Liver (tissue), 9 donors: ENCODE results near the gene FAM227B. TPM values are rescaled to one million over a fixed set of nuclear protein-coding genes. Genes with fewer than 3 reads are reported as not detected.
"Not testable (repeated sequence)": the region's sequence is repeated elsewhere in the genome, so short reads cannot be mapped to it uniquely, and the experiment has no call there.

Experiments used
- DNase-seq: peaks from one replicate; pipeline ENCODE4 v3.0.0-alpha.2; 2017; ENCODE audit warnings: low spot score
- H3K27ac ChIP-seq, 2 donors: one replicate each; pipeline ENCODE4 v1.7.0; 2013; ENCODE audit warnings: inconsistent platforms in 2 of 2, low read length in 2 of 2, control low read depth in 1 of 2, low read depth in 1 of 2, mild to moderate bottlenecking in 1 of 2
- H3K27me3 ChIP-seq, 4 donors: one replicate each; pipeline versions ENCODE4 v1.6.1 to v1.7.0; 2013; ENCODE audit warnings: low read length in 3 of 4, inconsistent platforms in 1 of 4, mild to moderate bottlenecking in 1 of 4, moderate library complexity in 1 of 4; ENCODE audit not compliant: control insufficient read depth in 4 of 4, insufficient read depth in 4 of 4
- H3K36me3 ChIP-seq, 4 donors: one replicate each; pipeline versions ENCODE4 v1.6.1 to v1.7.0; 2013; ENCODE audit warnings: low read length in 3 of 4, mild to moderate bottlenecking in 3 of 4, low read depth in 1 of 4, moderate library complexity in 1 of 4; ENCODE audit not compliant: control insufficient read depth in 4 of 4, insufficient read depth in 3 of 4
- H3K4me1 ChIP-seq, 4 donors: one replicate each; pipeline versions ENCODE4 v1.6.1 to v1.7.0; 2013; ENCODE audit warnings: low read length in 3 of 4, mild to moderate bottlenecking in 3 of 4, moderate library complexity in 1 of 4; ENCODE audit not compliant: control insufficient read depth in 4 of 4, insufficient read depth in 4 of 4
- H3K4me3 ChIP-seq, 3 donors: one replicate each; pipeline versions ENCODE4 v1.6.1 to v1.7.0; 2013; ENCODE audit warnings: low read length in 3 of 3, control low read depth in 1 of 3, low read depth in 1 of 3, mild to moderate bottlenecking in 1 of 3
- H3K9ac ChIP-seq, 2 donors: one replicate each; pipeline ENCODE4 v1.7.0; 2013; ENCODE audit warnings: low read length in 2 of 2, mild to moderate bottlenecking in 2 of 2, moderate library complexity in 2 of 2, control low read depth in 1 of 2, low read depth in 1 of 2
- H3K9me3 ChIP-seq, 4 donors: one replicate each; pipeline versions ENCODE4 v1.6.1 to v1.7.0; 2013; ENCODE audit warnings: low read length in 3 of 4; ENCODE audit not compliant: control insufficient read depth in 4 of 4
- EGR1 ChIP-seq, 2 donors: IDR thresholded peaks; 2 replicates each; pipeline ENCODE4 v1.6.1; 2016 to 2018; ENCODE audit warnings: antibody characterized with exemption in 2 of 2, low read depth in 2 of 2
- FOXA1 ChIP-seq: IDR thresholded peaks from 2 replicates; pipeline ENCODE4 v1.6.1; 2016; ENCODE audit warnings: antibody characterized with exemption
- FOXA2 ChIP-seq: IDR thresholded peaks from 2 replicates; pipeline ENCODE4 v1.6.1; 2016; ENCODE audit warnings: antibody characterized with exemption
- GABPA ChIP-seq, 2 donors: IDR thresholded peaks in 1 of 2; conservative IDR thresholded peaks in 1 of 2; 2 replicates each; pipeline ENCODE4 v1.6.1; 2016; ENCODE audit warnings: antibody characterized with exemption in 2 of 2, mild to moderate bottlenecking in 1 of 2, moderate library complexity in 1 of 2
- HNF4A ChIP-seq, 2 donors: conservative IDR thresholded peaks; 2 replicates each; pipeline ENCODE4 v1.6.1; 2016; ENCODE audit warnings: antibody characterized with exemption in 2 of 2, mild to moderate bottlenecking in 2 of 2
- HNF4G ChIP-seq: IDR thresholded peaks from 2 replicates; pipeline ENCODE4 v1.6.1; 2016; ENCODE audit warnings: antibody characterized with exemption
- JUND ChIP-seq, 2 donors: IDR thresholded peaks; 2 replicates each; pipeline ENCODE4 v1.6.1; 2016; ENCODE audit warnings: antibody characterized with exemption in 2 of 2
- NR2F2 ChIP-seq: IDR thresholded peaks from 2 replicates; pipeline ENCODE4 v1.6.1; 2016; ENCODE audit warnings: antibody characterized with exemption
- RAD21 ChIP-seq, 2 donors: IDR thresholded peaks; 2 replicates each; pipeline ENCODE4 v1.6.1; 2016; ENCODE audit warnings: antibody characterized with exemption in 2 of 2, mild to moderate bottlenecking in 2 of 2
- RXRA ChIP-seq, 2 donors: IDR thresholded peaks; 2 replicates each; pipeline ENCODE4 v1.6.1; 2017 to 2018; ENCODE audit warnings: antibody characterized with exemption in 2 of 2, mild to moderate bottlenecking in 1 of 2
- SP1 ChIP-seq: IDR thresholded peaks from 2 replicates; pipeline ENCODE4 v1.6.1; 2018; ENCODE audit warnings: antibody characterized with exemption, mild to moderate bottlenecking
- TAF1 ChIP-seq: conservative IDR thresholded peaks from 2 replicates; pipeline ENCODE4 v1.6.1; 2016; ENCODE audit warnings: antibody characterized with exemption, mild to moderate bottlenecking
- YY1 ChIP-seq: IDR thresholded peaks from 2 replicates; pipeline ENCODE4 v1.6.1; 2016; ENCODE audit warnings: antibody characterized with exemption, mild to moderate bottlenecking
- WGBS: extraction: QIAGEN DNeasy Blood & Tissue Kit; methylation state at CpG from one replicate; pipeline ENCODE4 v1.1.7; 2013; 5-methylcytosine and 5-hydroxymethylcytosine counted together
- polyA plus RNA-seq, 2 donors: library from polyadenylated mRNA; stranded (reverse) in 1 of 2; unstranded in 1 of 2; fragments of 200-250 nt in 1 of 2; fragments of >200 nt in 1 of 2; fragmentation: Nextera tagmentation in 1 of 2; extraction: Ambion mirVana in 1 of 2; gene quantifications; one replicate each; pipeline versions ENCODE4 v1.2.1 to v1.2.3, GENCODE V29; 2013 to 2015
- total RNA-seq, 2 donors: library from RNA; depleted of rRNA; stranded (reverse); fragments of >200 nt; gene quantifications; one replicate each; pipeline ENCODE4 v1.2.3, GENCODE V29; 2014
- TF ChIP-seq, protein P1 (sequence below): IDR thresholded peaks from 2 replicates; pipeline ENCODE4 v1.6.1; 2016; ENCODE audit warnings: antibody characterized with exemption
- TF ChIP-seq, protein P2 (sequence below): IDR thresholded peaks from 2 replicates; pipeline ENCODE4 v1.6.1; 2016; ENCODE audit warnings: antibody characterized with exemption
- TF ChIP-seq, protein P3 (sequence below): fragments of 150-350 bp; IDR thresholded peaks from 2 replicates; pipeline ENCODE4 v1.5.1; 2017; ENCODE audit warnings: improper control_type of control experiment, low read depth, low read length; ENCODE audit not compliant: missing input control
- TF ChIP-seq, protein P4 (sequence below): IDR thresholded peaks from 2 replicates; pipeline ENCODE4 v1.6.1; 2016; ENCODE audit warnings: antibody characterized with exemption, mild to moderate bottlenecking
- TF ChIP-seq, protein P5 (sequence below): IDR thresholded peaks from 2 replicates; pipeline ENCODE4 v1.6.1; 2016; ENCODE audit warnings: antibody characterized with exemption
- donor health status: healthy.
- donor health status: healthy.
- donor health status: healthy.
- donor health status: healthy.
- donor health status: healthy.

Gene FAM227B
- total and polyA plus RNA-seq, 4 donors: 1.3 to 5.1 (median 3.8) TPM

DNA sequence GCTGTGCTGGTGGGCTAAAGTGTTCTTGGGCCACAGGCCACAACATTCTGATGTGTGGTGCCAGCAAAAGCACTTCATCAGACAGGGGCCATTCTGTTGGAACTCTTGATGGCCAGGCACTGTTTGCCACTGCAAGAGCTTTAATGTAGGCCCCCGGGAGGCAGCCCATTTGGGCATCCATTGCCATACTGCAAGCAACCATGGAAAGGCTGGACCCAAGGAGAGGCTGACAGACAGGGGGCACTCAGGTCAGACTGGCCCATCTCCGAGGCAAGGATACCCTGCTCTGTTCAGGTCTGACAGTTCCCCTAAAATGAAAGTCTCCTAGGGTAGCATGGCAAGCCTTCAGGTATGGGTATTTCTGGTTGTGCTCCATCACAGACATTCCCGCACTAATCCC is 64.2 kb downstream of the FAM227B start:
- no peak for TF ChIP-seq TAF1
- TF ChIP-seq RAD21 (IDR thresholded peaks at IDR 0.05): no peak
- TF ChIP-seq, protein P1, sequence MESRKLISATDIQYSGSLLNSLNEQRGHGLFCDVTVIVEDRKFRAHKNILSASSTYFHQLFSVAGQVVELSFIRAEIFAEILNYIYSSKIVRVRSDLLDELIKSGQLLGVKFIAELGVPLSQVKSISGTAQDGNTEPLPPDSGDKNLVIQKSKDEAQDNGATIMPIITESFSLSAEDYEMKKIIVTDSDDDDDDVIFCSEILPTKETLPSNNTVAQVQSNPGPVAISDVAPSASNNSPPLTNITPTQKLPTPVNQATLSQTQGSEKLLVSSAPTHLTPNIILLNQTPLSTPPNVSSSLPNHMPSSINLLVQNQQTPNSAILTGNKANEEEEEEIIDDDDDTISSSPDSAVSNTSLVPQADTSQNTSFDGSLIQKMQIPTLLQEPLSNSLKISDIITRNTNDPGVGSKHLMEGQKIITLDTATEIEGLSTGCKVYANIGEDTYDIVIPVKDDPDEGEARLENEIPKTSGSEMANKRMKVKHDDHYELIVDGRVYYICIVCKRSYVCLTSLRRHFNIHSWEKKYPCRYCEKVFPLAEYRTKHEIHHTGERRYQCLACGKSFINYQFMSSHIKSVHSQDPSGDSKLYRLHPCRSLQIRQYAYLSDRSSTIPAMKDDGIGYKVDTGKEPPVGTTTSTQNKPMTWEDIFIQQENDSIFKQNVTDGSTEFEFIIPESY: no peak
- TF ChIP-seq HNF4A (conservative IDR thresholded peaks at IDR 0.05): no peak
- TF ChIP-seq, protein P2, sequence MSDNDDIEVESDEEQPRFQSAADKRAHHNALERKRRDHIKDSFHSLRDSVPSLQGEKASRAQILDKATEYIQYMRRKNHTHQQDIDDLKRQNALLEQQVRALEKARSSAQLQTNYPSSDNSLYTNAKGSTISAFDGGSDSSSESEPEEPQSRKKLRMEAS: no peak
- TF ChIP-seq, protein P3, sequence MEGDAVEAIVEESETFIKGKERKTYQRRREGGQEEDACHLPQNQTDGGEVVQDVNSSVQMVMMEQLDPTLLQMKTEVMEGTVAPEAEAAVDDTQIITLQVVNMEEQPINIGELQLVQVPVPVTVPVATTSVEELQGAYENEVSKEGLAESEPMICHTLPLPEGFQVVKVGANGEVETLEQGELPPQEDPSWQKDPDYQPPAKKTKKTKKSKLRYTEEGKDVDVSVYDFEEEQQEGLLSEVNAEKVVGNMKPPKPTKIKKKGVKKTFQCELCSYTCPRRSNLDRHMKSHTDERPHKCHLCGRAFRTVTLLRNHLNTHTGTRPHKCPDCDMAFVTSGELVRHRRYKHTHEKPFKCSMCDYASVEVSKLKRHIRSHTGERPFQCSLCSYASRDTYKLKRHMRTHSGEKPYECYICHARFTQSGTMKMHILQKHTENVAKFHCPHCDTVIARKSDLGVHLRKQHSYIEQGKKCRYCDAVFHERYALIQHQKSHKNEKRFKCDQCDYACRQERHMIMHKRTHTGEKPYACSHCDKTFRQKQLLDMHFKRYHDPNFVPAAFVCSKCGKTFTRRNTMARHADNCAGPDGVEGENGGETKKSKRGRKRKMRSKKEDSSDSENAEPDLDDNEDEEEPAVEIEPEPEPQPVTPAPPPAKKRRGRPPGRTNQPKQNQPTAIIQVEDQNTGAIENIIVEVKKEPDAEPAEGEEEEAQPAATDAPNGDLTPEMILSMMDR: no peak
- TF ChIP-seq, protein P4, sequence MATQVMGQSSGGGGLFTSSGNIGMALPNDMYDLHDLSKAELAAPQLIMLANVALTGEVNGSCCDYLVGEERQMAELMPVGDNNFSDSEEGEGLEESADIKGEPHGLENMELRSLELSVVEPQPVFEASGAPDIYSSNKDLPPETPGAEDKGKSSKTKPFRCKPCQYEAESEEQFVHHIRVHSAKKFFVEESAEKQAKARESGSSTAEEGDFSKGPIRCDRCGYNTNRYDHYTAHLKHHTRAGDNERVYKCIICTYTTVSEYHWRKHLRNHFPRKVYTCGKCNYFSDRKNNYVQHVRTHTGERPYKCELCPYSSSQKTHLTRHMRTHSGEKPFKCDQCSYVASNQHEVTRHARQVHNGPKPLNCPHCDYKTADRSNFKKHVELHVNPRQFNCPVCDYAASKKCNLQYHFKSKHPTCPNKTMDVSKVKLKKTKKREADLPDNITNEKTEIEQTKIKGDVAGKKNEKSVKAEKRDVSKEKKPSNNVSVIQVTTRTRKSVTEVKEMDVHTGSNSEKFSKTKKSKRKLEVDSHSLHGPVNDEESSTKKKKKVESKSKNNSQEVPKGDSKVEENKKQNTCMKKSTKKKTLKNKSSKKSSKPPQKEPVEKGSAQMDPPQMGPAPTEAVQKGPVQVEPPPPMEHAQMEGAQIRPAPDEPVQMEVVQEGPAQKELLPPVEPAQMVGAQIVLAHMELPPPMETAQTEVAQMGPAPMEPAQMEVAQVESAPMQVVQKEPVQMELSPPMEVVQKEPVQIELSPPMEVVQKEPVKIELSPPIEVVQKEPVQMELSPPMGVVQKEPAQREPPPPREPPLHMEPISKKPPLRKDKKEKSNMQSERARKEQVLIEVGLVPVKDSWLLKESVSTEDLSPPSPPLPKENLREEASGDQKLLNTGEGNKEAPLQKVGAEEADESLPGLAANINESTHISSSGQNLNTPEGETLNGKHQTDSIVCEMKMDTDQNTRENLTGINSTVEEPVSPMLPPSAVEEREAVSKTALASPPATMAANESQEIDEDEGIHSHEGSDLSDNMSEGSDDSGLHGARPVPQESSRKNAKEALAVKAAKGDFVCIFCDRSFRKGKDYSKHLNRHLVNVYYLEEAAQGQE: no peak
- TF ChIP-seq HNF4G: no peak
- TF ChIP-seq JUND (IDR thresholded peaks at IDR 0.05): no peak
- TF ChIP-seq SP1: no peak
- TF ChIP-seq FOXA2: no peak
- TF ChIP-seq NR2F2: no peak
- no peak for TF ChIP-seq FOXA1
- no peak for TF ChIP-seq EGR1 (IDR thresholded peaks at IDR 0.05; ENCODE audit: low read depth in 2 of 2)
- TF ChIP-seq, protein P5, sequence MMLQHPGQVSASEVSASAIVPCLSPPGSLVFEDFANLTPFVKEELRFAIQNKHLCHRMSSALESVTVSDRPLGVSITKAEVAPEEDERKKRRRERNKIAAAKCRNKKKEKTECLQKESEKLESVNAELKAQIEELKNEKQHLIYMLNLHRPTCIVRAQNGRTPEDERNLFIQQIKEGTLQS: no peak
- no peak for TF ChIP-seq GABPA (IDR thresholded peaks at IDR 0.05 in 1 of 2, conservative IDR thresholded peaks at IDR 0.05 in 1 of 2)
- TF ChIP-seq YY1: no peak
- no peak for TF ChIP-seq RXRA (IDR thresholded peaks at IDR 0.05)
- H3K27ac ChIP-seq: no peak overlapping the region
- no peaks in the 10 kb centered on the region for H3K36me3 ChIP-seq
- peaks cover 3 to 13% (median 6%) of the 10 kb centered on the region in 4 donors for H3K9me3 ChIP-seq
- H3K27me3 ChIP-seq: no peaks in the 10 kb centered on the region
- no peaks in the 10 kb centered on the region for H3K4me1 ChIP-seq
- no peak for DNase-seq
- 94% methylated on average over 3 of the region's 3 CpGs for WGBS
- H3K4me3 ChIP-seq: no peak overlapping the region
- H3K9ac ChIP-seq: no peak overlapping the region

DNA sequence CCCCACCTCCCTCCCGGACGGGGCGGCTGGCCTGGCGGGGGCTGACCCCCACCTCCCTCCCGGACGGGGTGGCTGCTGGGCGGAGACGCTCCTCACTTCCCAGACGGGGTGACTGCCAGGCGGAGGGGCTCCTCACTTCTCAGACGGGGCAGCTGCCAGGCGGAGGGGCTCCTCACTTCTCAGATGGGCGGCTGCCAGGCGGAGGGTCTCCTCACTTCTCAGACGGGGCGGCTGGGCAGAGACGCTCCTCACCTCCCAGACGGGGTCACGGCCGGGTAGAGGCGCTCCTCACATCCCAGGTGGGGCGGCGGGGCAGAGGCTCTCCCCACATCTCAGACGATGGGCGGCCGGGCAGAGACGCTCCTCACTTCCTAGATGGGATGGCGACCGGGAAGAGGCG is 70.3 kb downstream of the FAM227B start:
- H3K9me3 ChIP-seq, H3K27me3 ChIP-seq, DNase-seq, H3K27ac ChIP-seq, H3K4me1 ChIP-seq, H3K36me3 ChIP-seq, H3K4me3 ChIP-seq, H3K9ac ChIP-seq: not testable (repeated sequence)
- WGBS: 95% methylated on average over 30 of the region's 30 CpGs
